Chondrocyte (in vitro differentiated cells): ENCODE measurements around the gene FUT2. TPM values are rescaled to one million over a fixed set of nuclear protein-coding genes. Genes with fewer than 3 reads are reported as not detected.
"Not testable (repeated sequence)": the region's sequence is repeated elsewhere in the genome, so short reads cannot be mapped to it uniquely, and the experiment has no call there.

Experiments used
- DNase-seq: peaks from one replicate; pipeline ENCODE4 v3.0.0; 2021; ENCODE audit warnings: mixed read lengths, low spot score
- H3K27ac Mint-ChIP-seq: one replicate; pipeline ENCODE4 v1.8.0; 2021; ENCODE audit warnings: mild to moderate bottlenecking, moderate library complexity, mixed read lengths; ENCODE audit not compliant: unreplicated experiment
- H3K27me3 Mint-ChIP-seq: 2 replicates; pipeline ENCODE4 v1.8.0; 2021; ENCODE audit warnings: low read depth, mixed read lengths
- H3K36me3 Mint-ChIP-seq: 2 replicates; pipeline ENCODE4 v1.8.0; 2021; ENCODE audit warnings: low read depth, mixed read lengths
- H3K4me1 Mint-ChIP-seq: 2 replicates; pipeline ENCODE4 v1.8.0; 2021; ENCODE audit warnings: low read depth, mild to moderate bottlenecking, mixed read lengths
- H3K4me3 Mint-ChIP-seq: one replicate; pipeline ENCODE4 v1.8.0; 2021; ENCODE audit warnings: mild to moderate bottlenecking, moderate library complexity, mixed read lengths; ENCODE audit not compliant: unreplicated experiment
- H3K9me3 Mint-ChIP-seq: 2 replicates; pipeline ENCODE4 v1.8.0; 2021; ENCODE audit warnings: low read depth, mixed read lengths
- total RNA-seq: library from RNA; stranded (reverse); gene quantifications from 3 replicates; pipeline ENCODE4 v1.2.1, GENCODE V29; 2021
- TF ChIP-seq, protein P1 (sequence below): fragments of 200-600 bp; sonication (generic); IDR thresholded peaks from 2 replicates; pipeline ENCODE4 v1.5.0; 2021; ENCODE audit warnings: antibody characterized with exemption, mild to moderate bottlenecking, moderate library complexity

FUT2 gene
- total RNA-seq, 1 donor from 2014 or later = not detected

DNA sequence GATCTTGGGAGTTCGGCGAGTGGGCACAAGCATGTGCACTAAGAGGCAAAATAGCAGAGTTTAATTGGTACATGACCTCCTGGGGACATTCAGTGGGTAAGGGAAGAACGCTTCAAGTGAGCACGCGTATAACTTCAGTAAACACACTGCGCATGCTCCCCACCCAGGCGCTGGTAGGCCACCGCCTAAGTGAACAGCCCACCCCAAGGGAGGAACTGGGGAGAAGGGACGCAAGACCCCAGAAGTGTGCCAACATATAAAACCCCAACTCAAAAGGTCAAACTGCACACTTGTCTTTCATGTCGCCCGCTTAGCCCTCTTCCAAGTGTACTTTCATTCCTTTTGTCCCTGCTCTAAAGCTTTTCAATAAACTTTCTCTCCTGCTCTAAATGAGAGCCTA is 12.4 kb upstream of the FUT2 start:
- Mint-ChIP-seq H3K4me1 (no peaks in the 10 kb centered on the region), H3K36me3 (no peaks in the 10 kb centered on the region), H3K9me3 (no peaks in the 10 kb centered on the region), H3K27ac (no peak overlapping the region), H3K27me3 (no peaks in the 10 kb centered on the region), H3K4me3 (no peak overlapping the region)
- DNase-seq = no peak
- TF ChIP-seq, protein P1, sequence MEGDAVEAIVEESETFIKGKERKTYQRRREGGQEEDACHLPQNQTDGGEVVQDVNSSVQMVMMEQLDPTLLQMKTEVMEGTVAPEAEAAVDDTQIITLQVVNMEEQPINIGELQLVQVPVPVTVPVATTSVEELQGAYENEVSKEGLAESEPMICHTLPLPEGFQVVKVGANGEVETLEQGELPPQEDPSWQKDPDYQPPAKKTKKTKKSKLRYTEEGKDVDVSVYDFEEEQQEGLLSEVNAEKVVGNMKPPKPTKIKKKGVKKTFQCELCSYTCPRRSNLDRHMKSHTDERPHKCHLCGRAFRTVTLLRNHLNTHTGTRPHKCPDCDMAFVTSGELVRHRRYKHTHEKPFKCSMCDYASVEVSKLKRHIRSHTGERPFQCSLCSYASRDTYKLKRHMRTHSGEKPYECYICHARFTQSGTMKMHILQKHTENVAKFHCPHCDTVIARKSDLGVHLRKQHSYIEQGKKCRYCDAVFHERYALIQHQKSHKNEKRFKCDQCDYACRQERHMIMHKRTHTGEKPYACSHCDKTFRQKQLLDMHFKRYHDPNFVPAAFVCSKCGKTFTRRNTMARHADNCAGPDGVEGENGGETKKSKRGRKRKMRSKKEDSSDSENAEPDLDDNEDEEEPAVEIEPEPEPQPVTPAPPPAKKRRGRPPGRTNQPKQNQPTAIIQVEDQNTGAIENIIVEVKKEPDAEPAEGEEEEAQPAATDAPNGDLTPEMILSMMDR = no peak

DNA sequence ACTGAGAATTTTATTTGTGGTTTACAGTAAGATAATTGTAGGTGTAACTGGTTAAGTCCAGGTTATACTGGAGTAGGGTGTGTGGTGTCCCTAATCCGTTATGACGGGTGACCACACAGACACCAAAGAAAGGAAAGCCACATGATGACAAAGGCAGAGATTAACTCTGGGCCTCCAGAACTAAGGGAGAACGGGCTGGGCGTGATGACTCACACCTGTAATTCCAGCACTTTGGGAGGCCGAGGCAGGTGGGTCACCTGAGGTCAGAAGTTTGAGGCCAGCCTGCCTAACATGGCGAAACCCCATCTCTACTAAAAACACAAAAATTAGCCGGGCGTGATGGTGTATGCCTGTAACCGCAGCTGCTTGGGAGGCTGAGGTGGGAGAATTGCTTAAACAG is 10.2 kb upstream of the FUT2 start:
- Mint-ChIP-seq H3K36me3 (no peaks in the 10 kb centered on the region), H3K4me1 (no peaks in the 10 kb centered on the region), H3K27ac (no peak overlapping the region), H3K9me3 (no peaks in the 10 kb centered on the region), H3K27me3 (no peaks in the 10 kb centered on the region), H3K4me3 (no peak overlapping the region)
- DNase-seq = no peak
- TF ChIP-seq, protein P1 = no peak

DNA sequence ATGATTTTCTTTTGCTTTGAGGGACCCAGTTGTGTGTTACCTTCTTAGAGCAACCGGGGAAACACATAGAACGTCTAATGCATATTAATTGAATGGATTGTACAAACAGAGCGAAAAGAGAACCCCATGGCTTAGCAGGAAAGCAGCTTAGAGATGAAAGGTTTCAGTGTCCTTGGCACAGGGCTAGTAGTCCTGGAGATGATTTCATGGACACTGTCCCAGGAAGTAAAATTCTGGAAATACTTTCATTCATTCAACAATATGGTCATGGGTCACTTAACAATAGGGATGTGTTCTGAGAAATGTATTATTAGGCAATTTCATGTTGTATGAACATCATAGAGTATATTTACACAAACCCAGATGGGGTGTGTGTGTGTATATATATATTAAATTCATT is 9.7 kb upstream of the FUT2 start:
- TF ChIP-seq, protein P1 = no peak
- H3K27ac Mint-ChIP-seq = no peak overlapping the region
- H3K4me3 Mint-ChIP-seq = no peak overlapping the region
- no peaks in the 10 kb centered on the region for H3K27me3 Mint-ChIP-seq
- no peaks in the 10 kb centered on the region for H3K4me1 Mint-ChIP-seq
- no peaks in the 10 kb centered on the region for H3K36me3 Mint-ChIP-seq
- no peak for DNase-seq
- H3K9me3 Mint-ChIP-seq = no peaks in the 10 kb centered on the region

DNA sequence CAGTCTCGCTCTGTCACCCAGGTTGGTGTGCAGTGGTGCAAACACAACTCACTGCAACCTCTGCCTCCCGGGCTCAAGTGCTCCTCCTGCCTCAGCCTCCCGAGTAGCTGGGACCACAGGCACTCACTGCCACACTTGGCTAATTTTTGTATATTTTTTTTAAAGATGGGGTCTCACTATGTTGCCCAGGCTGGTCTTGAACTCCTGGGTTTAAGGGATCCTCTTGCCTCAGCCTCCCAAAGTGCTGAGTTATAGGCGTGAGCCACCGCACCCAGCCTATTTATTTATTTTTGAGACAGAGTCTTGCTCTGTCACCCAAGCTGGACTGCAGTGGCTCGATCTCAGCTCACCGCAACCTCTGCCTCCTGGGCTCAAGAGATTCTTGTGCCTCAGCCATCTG is 9.1 kb upstream of the FUT2 start:
- not testable (repeated sequence) for H3K4me3 Mint-ChIP-seq, H3K36me3 Mint-ChIP-seq, H3K27ac Mint-ChIP-seq, H3K9me3 Mint-ChIP-seq, H3K27me3 Mint-ChIP-seq, H3K4me1 Mint-ChIP-seq, DNase-seq

DNA sequence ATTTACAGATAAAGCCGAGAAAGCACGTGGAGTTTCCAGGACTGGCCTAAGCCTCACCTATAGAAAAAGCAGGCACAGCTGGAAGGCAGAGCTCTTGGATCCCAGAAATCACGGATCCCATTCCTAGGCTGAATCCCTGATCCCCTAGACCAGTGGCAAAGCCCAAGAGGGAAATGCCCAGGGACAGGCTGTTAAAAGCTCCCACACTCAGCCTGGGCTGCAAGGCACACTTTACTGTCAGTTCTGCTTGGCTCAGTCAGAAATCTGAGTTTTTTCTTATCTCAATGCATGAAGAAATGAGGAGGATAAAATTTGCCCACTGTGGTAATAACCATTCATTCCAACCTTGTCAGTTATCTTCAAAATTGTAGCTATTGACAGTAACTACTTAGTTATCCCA is 8.0 kb upstream of the FUT2 start:
- Mint-ChIP-seq H3K27ac (no peak overlapping the region), H3K9me3 (no peaks in the 10 kb centered on the region), H3K36me3 (no peaks in the 10 kb centered on the region), H3K4me1 (no peaks in the 10 kb centered on the region), H3K27me3 (no peaks in the 10 kb centered on the region), H3K4me3 (no peak overlapping the region)
- TF ChIP-seq, protein P1 = no peak
- DNase-seq = no peak

DNA sequence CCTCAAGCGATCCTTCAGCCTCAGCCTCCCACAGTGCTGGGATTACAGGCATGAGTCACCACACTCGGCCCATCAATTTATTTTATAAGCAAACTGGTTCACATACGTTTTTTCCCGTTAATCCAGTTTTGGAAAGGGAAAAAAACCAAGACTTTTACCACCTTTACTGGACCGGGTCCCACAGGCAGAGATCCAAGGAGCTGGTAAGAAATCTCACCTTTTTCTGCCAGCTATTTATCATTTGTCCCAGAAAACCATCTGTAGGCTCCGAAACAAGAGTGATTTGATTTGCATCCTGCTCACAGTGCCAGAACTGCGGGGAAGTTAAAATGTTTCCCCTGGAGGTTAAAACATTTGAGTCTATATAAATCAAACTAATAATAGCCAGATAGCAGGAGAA is 6.3 kb upstream of the FUT2 start:
- Mint-ChIP-seq H3K4me3 (no peak overlapping the region), H3K27ac (no peak overlapping the region), H3K4me1 (no peaks in the 10 kb centered on the region), H3K9me3 (no peaks in the 10 kb centered on the region), H3K36me3 (no peaks in the 10 kb centered on the region), H3K27me3 (no peaks in the 10 kb centered on the region)
- TF ChIP-seq, protein P1 = no peak
- DNase-seq = no peak

DNA sequence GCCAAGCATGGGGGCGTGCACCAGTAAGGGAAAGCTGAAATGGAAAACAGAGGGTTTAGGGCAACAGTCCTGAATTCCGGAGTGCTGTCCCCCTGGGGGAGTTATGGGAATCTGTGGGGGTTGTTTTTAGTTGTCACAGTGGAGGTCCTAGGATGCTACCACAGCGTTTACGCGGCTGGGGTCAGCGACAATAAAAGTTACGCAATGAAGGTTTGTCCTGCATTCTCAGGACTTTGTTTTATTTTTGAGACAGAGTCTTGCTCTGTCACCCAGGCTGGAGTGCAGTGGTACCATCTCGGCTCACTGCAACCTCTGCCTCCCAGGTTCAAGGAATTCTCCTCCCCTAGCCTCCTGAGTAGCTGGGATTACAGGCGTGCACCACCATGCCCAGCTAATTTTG is 2.1 kb upstream of the FUT2 start:
- H3K9me3 Mint-ChIP-seq, DNase-seq, H3K27me3 Mint-ChIP-seq, H3K4me3 Mint-ChIP-seq, H3K36me3 Mint-ChIP-seq, H3K27ac Mint-ChIP-seq: not testable (repeated sequence)
- peaks cover 10% of the 10 kb centered on the region for H3K4me1 Mint-ChIP-seq
